Neural cell (in vitro differentiated cells): ENCODE measurements around the gene TMEM94. TPM values are rescaled to one million over a fixed set of nuclear protein-coding genes. Genes with fewer than 3 reads are reported as not detected.

Source experiments
- H2AFZ ChIP-seq: fragments of 200-600, 300-800 bp; sonication (generic), shearing (Covaris generic); 2 replicates; pipeline ENCODE4 v1.6.0; 2014; ENCODE audit warnings: low read depth, mild to moderate bottlenecking, antibody characterized with exemption, low read length, moderate library complexity
- H3F3A ChIP-seq: fragments of 200-600 bp; shearing (Covaris generic); 2 replicates; pipeline ENCODE4 v1.6.1; 2016; ENCODE audit warnings: mild to moderate bottlenecking, moderate library complexity, mixed read lengths, antibody characterized with exemption, low read length; ENCODE audit not compliant: insufficient read depth, poor library complexity, severe bottlenecking
- H3K27ac ChIP-seq: fragments of 200-600, 300-800 bp; sonication (generic), shearing (Covaris generic); 2 replicates; pipeline ENCODE4 v1.5.1; 2014; ENCODE audit warnings: mild to moderate bottlenecking, low read length, moderate library complexity
- H3K27me3 ChIP-seq: fragments of 300-800, 200-600 bp; sonication (generic), shearing (Covaris generic); 2 replicates; pipeline ENCODE4 v1.6.0; 2014; ENCODE audit warnings: mild to moderate bottlenecking, low read depth, low read length, moderate library complexity; ENCODE audit not compliant: insufficient read depth
- H3K36me3 ChIP-seq: fragments of 300-800, 200-600 bp; sonication (generic), shearing (Covaris generic); 2 replicates; pipeline ENCODE4 v1.5.1; 2014; ENCODE audit warnings: mild to moderate bottlenecking, antibody characterized with exemption, low read length, moderate library complexity; ENCODE audit not compliant: insufficient read depth
- H3K4me2 ChIP-seq: fragments of 300-800, 200-600 bp; sonication (generic), shearing (Covaris generic); 2 replicates; pipeline ENCODE4 v1.6.0; 2014; ENCODE audit warnings: mild to moderate bottlenecking, low read length
- H3K4me3 ChIP-seq: fragments of 300-800, 200-600 bp; sonication (generic), shearing (Covaris generic); 2 replicates; pipeline ENCODE4 v1.5.1; 2014; ENCODE audit warnings: mild to moderate bottlenecking, low read length, moderate library complexity
- H3K79me2 ChIP-seq: fragments of 200-600 bp; shearing (Covaris generic); replicated peaks from 2 replicates; pipeline ENCODE4 v1.6.0; 2014; ENCODE audit warnings: mild to moderate bottlenecking, low read length, moderate library complexity; ENCODE audit not compliant: insufficient read depth
- H3K9ac ChIP-seq: fragments of 300-800, 200-600 bp; sonication (generic), shearing (Covaris generic); 2 replicates; pipeline ENCODE4 v1.6.1; 2016; ENCODE audit warnings: mild to moderate bottlenecking, low read length, mixed read lengths
- H3K9me2 ChIP-seq: fragments of 200-600 bp; shearing (Covaris generic); 2 replicates; pipeline ENCODE4 v1.6.1; 2016; ENCODE audit warnings: mild to moderate bottlenecking, low read length, mixed read lengths; ENCODE audit not compliant: insufficient read depth
- H3K9me3 ChIP-seq: fragments of 200-600, 300-800 bp; sonication (generic), shearing (Covaris generic); 2 replicates; pipeline ENCODE4 v1.6.1; 2016; ENCODE audit warnings: mild to moderate bottlenecking, mixed run types, low read length, moderate library complexity, mixed read lengths
- H4K20me1 ChIP-seq: fragments of 200-600 bp; shearing (Covaris generic); 2 replicates; pipeline ENCODE4 v1.6.1; 2016; ENCODE audit warnings: mild to moderate bottlenecking, mixed run types; ENCODE audit not compliant: insufficient read depth
- CTCF ChIP-seq: fragments of 450-650 bp; IDR thresholded peaks from 2 replicates; pipeline ENCODE4 v1.5.1; 2014; ENCODE audit warnings: antibody characterized with exemption, mild to moderate bottlenecking, moderate library complexity; ENCODE audit not compliant: poor library complexity, severe bottlenecking
- EP300 ChIP-seq: fragments of 450-650 bp; conservative IDR thresholded peaks from 2 replicates; pipeline ENCODE4 v1.6.1; 2014; ENCODE audit warnings: antibody characterized with exemption, mild to moderate bottlenecking, moderate library complexity; ENCODE audit not compliant: poor library complexity, severe bottlenecking
- EZH2 ChIP-seq: fragments of 200-600, 300-800 bp; shearing (Covaris generic), sonication (generic); IDR thresholded peaks from 2 replicates; pipeline ENCODE4 v1.6.1; 2014; ENCODE audit warnings: antibody characterized with exemption, low read length, borderline replicate concordance, mild to moderate bottlenecking; ENCODE audit not compliant: insufficient read depth, poor library complexity, severe bottlenecking
- MXI1 ChIP-seq: fragments of 450-650 bp; conservative IDR thresholded peaks from 2 replicates; pipeline ENCODE4 v1.6.1; 2014; ENCODE audit warnings: antibody characterized with exemption, mild to moderate bottlenecking; ENCODE audit not compliant: poor library complexity, severe bottlenecking
- POLR2AphosphoS5 ChIP-seq: IDR thresholded peaks from 2 replicates; pipeline ENCODE4 v1.6.1; 2012
- RAD21 ChIP-seq: fragments of 450-650 bp; conservative IDR thresholded peaks from 2 replicates; pipeline ENCODE4 v1.6.1; 2014; ENCODE audit warnings: antibody characterized with exemption, mild to moderate bottlenecking, moderate library complexity
- REST ChIP-seq: IDR thresholded peaks from 2 replicates; pipeline ENCODE4 v1.6.1; 2012; ENCODE audit warnings: borderline replicate concordance
- SMC3 ChIP-seq: fragments of 450-650 bp; conservative IDR thresholded peaks from 2 replicates; pipeline ENCODE4 v1.6.1; 2014; ENCODE audit warnings: antibody characterized with exemption, mild to moderate bottlenecking, moderate library complexity; ENCODE audit not compliant: poor library complexity
- TAF1 ChIP-seq: IDR thresholded peaks from 2 replicates; pipeline ENCODE4 v1.6.1; 2012; ENCODE audit warnings: low read depth
- polyA plus RNA-seq: library from polyadenylated mRNA; depleted of rRNA; stranded (reverse); fragments of >200 nt; gene quantifications from 2 replicates; pipeline ENCODE4 v1.2.3, GENCODE V29; 2014

Gene TMEM94
- polyA plus RNA-seq, 1 donor from 2014 or later, result 37.0 TPM

GRCh38 chr17:75488693-75489510 lies 32.5 kb downstream of the TMEM94 start:
- Histone ChIP-seq H3K9me3 (no peaks in the 10 kb centered on the region), H3K4me2 (no peak overlapping the region), H3K9ac (no peak overlapping the region), H3K27me3 (no peaks in the 10 kb centered on the region), H3K4me3 (no peak overlapping the region), H2AFZ (no peak overlapping the region), H3K79me2 (no peaks in the 10 kb centered on the region), H3K27ac (no peak overlapping the region), H3K36me3 (no peaks in the 10 kb centered on the region), H3K9me2 (no peaks in the 10 kb centered on the region), H4K20me1 (no peaks in the 10 kb centered on the region), H3F3A (no peaks in the 10 kb centered on the region)
- TF ChIP-seq EZH2, result no peak
- no peak for TF ChIP-seq REST
- TF ChIP-seq RAD21, result no peak
- TF ChIP-seq TAF1, result no peak
- no peak for TF ChIP-seq CTCF
- TF ChIP-seq POLR2AphosphoS5, result no peak
- TF ChIP-seq EP300, result no peak

- Histone ChIP-seq H3K79me2 (no peaks in the 10 kb centered on the region), H3K27me3 (no peaks in the 10 kb centered on the region), H3K4me2 (no peak overlapping the region), H3K9me2 (no peaks in the 10 kb centered on the region), H2AFZ (no peak overlapping the region), H3K4me3 (no peak overlapping the region), H3K9me3 (no peaks in the 10 kb centered on the region), H3F3A (no peaks in the 10 kb centered on the region), H3K9ac (no peak overlapping the region), H3K27ac (no peak overlapping the region), H4K20me1 (no peaks in the 10 kb centered on the region), H3K36me3 (no peaks in the 10 kb centered on the region)
- TF ChIP-seq REST, result no peak
- TF ChIP-seq EP300, result no peak
- TF ChIP-seq RAD21, result no peak
- no peak for TF ChIP-seq TAF1
- TF ChIP-seq EZH2, result no peak
- no peak for TF ChIP-seq SMC3
- no peak for TF ChIP-seq POLR2AphosphoS5
- TF ChIP-seq MXI1, result no peak
- TF ChIP-seq CTCF, result no peak
Observed at GRCh38 chr17:75489511-75489955, 33.1 kb downstream of the TMEM94 start.
